ENCODE measurements around the gene PNPLA7.
"Not testable (repeated sequence)": the region's sequence is repeated elsewhere in the genome, so short reads cannot be mapped to it uniquely, and the experiment has no call there.

The PNPLA7 gene

GRCh38 chr9:137534256-137535119, 15.7 kb downstream of the PNPLA7 start:
- Mint-ChIP-seq H3K4me3 (no peak overlapping the region), H3K27me3 (no peaks in the 10 kb centered on the region), H3K36me3 (no peaks in the 10 kb centered on the region), H3K27ac (peak overlapping the region; percentile 52), H3K9me3 (no peaks in the 10 kb centered on the region), H3K4me1 (peaks cover 35% of the 10 kb centered on the region)

- peaks cover 35% of the 10 kb centered on the region for H3K4me1 Mint-ChIP-seq
- not testable (repeated sequence) for H3K36me3 Mint-ChIP-seq, H3K27ac Mint-ChIP-seq, H3K27me3 Mint-ChIP-seq, H3K9me3 Mint-ChIP-seq, H3K4me3 Mint-ChIP-seq
Measured at GRCh38 chr9:137532891-137533468, 17.2 kb downstream of the PNPLA7 start.

GRCh38 chr9:137531099-137531765, 19.0 kb downstream of the PNPLA7 start:
- Mint-ChIP-seq H3K9me3 (no peaks in the 10 kb centered on the region), H3K27me3 (no peaks in the 10 kb centered on the region), H3K36me3 (no peaks in the 10 kb centered on the region), H3K27ac (peak overlapping the region; percentile 74), H3K4me1 (peaks cover 20% of the 10 kb centered on the region), H3K4me3 (no peak overlapping the region)

- H3K27ac Mint-ChIP-seq = no peak overlapping the region
- no peaks in the 10 kb centered on the region for H3K27me3 Mint-ChIP-seq
- H3K4me3 Mint-ChIP-seq = no peak overlapping the region
- H3K36me3 Mint-ChIP-seq = no peaks in the 10 kb centered on the region
- peaks cover 19% of the 10 kb centered on the region for H3K4me1 Mint-ChIP-seq
- no peaks in the 10 kb centered on the region for H3K9me3 Mint-ChIP-seq
Measured at GRCh38 chr9:137530331-137530730, 19.9 kb downstream of the PNPLA7 start.

GRCh38 chr9:137524981-137525317, 25.3 kb downstream of the PNPLA7 start:
- Mint-ChIP-seq H3K4me1 (peaks cover 7% of the 10 kb centered on the region), H3K4me3 (peak overlapping the region; percentile 30), H3K36me3 (no peaks in the 10 kb centered on the region), H3K27me3 (no peaks in the 10 kb centered on the region), H3K27ac (no peak overlapping the region), H3K9me3 (no peaks in the 10 kb centered on the region)

- Mint-ChIP-seq H3K4me3 (no peak overlapping the region), H3K9me3 (no peaks in the 10 kb centered on the region), H3K36me3 (no peaks in the 10 kb centered on the region), H3K4me1 (peaks cover 7% of the 10 kb centered on the region), H3K27ac (no peak overlapping the region), H3K27me3 (no peaks in the 10 kb centered on the region)
Measured at GRCh38 chr9:137524161-137524980, 25.8 kb downstream of the PNPLA7 start.

GRCh38 chr9:137522746-137523455, 27.3 kb downstream of the PNPLA7 start:
- Mint-ChIP-seq H3K9me3 (no peaks in the 10 kb centered on the region), H3K27me3 (no peaks in the 10 kb centered on the region), H3K4me1 (peaks cover 7% of the 10 kb centered on the region), H3K4me3 (no peak overlapping the region), H3K36me3 (no peaks in the 10 kb centered on the region), H3K27ac (no peak overlapping the region)

- Mint-ChIP-seq H3K4me1 (peaks cover 7% of the 10 kb centered on the region), H3K27ac (no peak overlapping the region), H3K36me3 (no peaks in the 10 kb centered on the region), H3K9me3 (no peaks in the 10 kb centered on the region), H3K4me3 (no peak overlapping the region), H3K27me3 (no peaks in the 10 kb centered on the region)
Measured at GRCh38 chr9:137521405-137521985, 28.7 kb downstream of the PNPLA7 start.

GRCh38 chr9:137520614-137521404, 29.4 kb downstream of the PNPLA7 start:
- Mint-ChIP-seq H3K4me1 (peaks cover 7% of the 10 kb centered on the region), H3K36me3 (no peaks in the 10 kb centered on the region), H3K27ac (no peak overlapping the region), H3K9me3 (no peaks in the 10 kb centered on the region), H3K4me3 (no peak overlapping the region), H3K27me3 (no peaks in the 10 kb centered on the region)

- Mint-ChIP-seq H3K27me3 (no peaks in the 10 kb centered on the region), H3K36me3 (no peaks in the 10 kb centered on the region), H3K27ac (no peak overlapping the region), H3K4me1 (no peaks in the 10 kb centered on the region), H3K9me3 (no peaks in the 10 kb centered on the region), H3K4me3 (no peak overlapping the region)
Measured at GRCh38 chr9:137519553-137519952, 30.6 kb downstream of the PNPLA7 start.

GRCh38 chr9:137518661-137519459, 31.3 kb downstream of the PNPLA7 start:
- not testable (repeated sequence) for H3K9me3 Mint-ChIP-seq, H3K36me3 Mint-ChIP-seq, H3K27ac Mint-ChIP-seq, H3K4me1 Mint-ChIP-seq, H3K4me3 Mint-ChIP-seq, H3K27me3 Mint-ChIP-seq

GRCh38 chr9:137516144-137516917, 33.9 kb downstream of the PNPLA7 start:
- no peaks in the 10 kb centered on the region for H3K9me3 Mint-ChIP-seq
- no peak overlapping the region for H3K4me3 Mint-ChIP-seq
- H3K27me3 Mint-ChIP-seq = no peaks in the 10 kb centered on the region
- no peak overlapping the region for H3K27ac Mint-ChIP-seq
- no peaks in the 10 kb centered on the region for H3K36me3 Mint-ChIP-seq
- H3K4me1 Mint-ChIP-seq = peaks cover 5% of the 10 kb centered on the region

GRCh38 chr9:137515338-137515724, 34.9 kb downstream of the PNPLA7 start:
- Mint-ChIP-seq H3K36me3 (no peaks in the 10 kb centered on the region), H3K27ac (no peak overlapping the region), H3K4me3 (no peak overlapping the region), H3K4me1 (peaks cover 5% of the 10 kb centered on the region), H3K27me3 (no peaks in the 10 kb centered on the region), H3K9me3 (no peaks in the 10 kb centered on the region)

All from activated naive CD4-positive, alpha-beta T cell treated with anti-CD3 and anti-CD28 coated beads, Interleukin-2, amount 50 U/mL, for 24 hours (primary cell).